DMS114 treated with DMSO at 0.1 percent for 48 hours (cell line): Measurements from ENCODE around the gene PKNOX1.
"Not testable (repeated sequence)": the region's sequence is repeated elsewhere in the genome, so short reads cannot be mapped to it uniquely, and the experiment has no call there.

Experiments used
- DNase-seq: peaks from one replicate; lab custom pipeline; 2025; ENCODE audit not compliant: unreplicated experiment; lab: John Stamatoyannopoulos, UW

The PKNOX1 gene

DNA sequence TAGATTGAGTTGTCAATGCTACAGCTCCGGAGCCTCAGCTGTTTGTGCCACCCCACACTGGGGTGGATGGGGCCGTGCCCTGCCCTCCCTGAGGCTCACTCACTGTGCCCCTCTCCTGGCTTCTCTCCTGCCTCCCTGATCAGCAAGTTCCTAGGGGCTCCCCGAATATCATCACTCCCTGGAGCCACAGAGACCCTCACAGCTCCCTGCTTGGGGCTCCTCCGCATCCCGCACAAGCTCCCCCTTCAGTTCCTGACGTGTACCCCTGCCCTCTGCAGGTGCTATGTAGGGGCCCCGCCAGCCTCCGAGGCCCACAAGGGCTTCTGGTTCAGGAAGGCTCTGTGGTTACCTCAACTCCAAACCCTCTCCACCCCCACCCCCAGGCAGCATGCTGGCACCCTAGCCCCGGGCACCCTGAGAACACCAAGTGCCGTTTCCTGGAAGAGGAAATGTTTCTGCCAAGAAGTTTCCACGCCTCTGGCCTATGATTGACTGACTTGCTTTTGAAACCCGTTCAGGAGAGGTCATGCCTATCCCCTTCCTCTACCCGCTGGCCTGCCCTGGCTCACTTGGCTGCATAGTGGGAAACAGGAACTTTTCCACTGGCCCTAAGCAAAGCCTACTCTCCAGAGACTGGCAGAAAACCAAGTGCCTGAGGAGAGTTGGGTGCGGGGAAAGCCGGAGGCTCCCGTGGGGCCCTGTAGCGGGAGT lies 71.0 kb downstream of the PKNOX1 start:
- not testable (repeated sequence) for DNase-seq

DNA sequence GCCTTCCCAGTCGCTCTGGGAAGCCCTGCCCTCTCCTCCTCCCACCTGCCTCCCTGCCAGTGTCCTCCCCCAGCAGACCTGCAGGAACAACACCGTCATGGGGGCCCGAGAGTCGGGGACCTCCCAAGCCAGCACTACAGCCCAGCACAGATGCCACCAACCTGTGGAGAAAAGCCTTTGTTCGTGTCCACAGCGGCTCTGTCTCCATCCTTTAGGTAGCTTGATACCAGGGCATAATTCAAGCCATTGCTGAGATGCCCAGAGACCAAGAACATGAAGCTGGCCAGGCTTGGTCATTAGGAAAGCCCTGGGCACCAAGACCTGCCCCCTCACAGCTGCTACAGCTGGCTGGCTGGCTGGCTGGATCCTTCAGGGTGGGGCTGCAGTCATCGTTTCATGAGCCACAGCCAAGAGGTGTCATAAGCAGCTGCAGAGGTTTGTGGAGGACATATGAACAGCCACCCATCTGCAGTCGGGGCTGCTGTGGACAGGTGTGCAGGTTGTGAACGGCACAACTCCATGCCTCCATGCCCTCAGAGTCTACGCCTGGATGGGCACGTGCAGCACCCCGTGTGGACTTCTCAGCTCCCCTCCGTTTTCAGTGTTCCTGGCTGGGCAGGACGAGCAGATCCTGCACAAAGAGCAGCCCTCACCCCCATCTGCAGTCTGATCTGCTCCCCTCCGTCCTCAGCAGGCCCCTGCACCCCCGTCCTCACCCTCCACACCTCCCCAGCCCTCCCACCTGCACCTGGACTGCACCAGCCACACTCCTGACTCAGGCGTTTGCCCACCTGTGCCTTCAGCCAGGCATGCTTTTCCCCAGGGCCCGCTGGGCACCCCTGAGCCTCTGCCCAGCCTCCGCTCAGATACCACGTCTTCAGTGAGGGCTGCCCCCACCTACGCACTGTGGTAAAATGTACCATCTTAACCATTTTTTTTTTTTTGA lies 71.8 kb downstream of the PKNOX1 start:
- not testable (repeated sequence) for DNase-seq

DNA sequence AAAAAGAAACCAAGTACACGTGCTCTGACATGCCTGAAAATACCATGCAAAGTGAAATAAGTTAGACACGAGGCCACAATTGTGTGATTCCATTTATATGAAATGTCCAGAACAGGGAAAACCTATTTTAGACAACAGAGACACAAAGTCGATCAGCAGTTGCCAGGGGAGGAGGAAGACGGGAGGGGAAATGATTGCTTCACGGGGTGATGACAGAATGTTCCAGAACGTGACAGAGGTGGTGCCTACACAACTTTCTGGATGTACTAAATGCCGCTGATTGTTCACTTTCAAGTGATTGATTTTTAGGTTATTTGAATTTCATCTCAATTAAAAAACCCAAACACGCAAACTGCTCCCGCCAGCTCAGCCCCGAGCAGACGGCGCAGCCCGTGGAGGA lies 78.8 kb downstream of the PKNOX1 start:
- not testable (repeated sequence) for DNase-seq

DNA sequence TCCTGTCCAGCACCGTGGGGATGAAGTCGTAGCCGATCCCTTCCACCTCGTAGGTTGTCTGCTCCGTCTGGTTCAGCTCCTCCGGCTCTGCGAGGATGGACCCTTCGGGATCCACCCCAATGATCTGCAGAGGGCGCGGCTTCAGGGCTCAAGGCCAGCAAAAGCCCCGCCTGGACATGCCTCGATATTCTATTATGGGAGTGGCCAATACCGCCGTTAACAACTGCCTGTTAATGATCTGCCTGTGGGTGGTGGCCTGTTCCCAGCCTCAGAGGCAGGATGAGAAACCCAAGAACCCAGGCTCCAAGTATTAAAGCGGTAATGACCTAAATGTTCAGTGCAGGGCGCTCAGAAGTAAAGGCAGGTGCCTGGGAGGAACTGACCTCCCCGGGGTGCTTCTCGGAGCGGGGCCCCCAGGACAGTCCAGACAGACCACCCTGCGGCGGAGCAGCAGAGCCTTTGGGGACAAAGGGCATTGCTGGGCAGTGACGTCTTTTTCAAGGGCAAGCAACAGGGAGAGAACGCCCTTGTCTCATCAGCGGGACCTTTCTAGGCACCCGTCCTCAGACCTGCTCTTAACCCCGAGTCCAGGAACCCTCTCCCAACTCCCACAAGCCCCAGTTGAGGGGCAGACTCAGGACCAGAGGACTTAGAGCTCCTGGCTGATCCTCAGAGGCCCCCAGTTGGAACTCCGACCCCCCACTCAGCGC lies 88.7 kb downstream of the PKNOX1 start:
- not testable (repeated sequence) for DNase-seq

DNA sequence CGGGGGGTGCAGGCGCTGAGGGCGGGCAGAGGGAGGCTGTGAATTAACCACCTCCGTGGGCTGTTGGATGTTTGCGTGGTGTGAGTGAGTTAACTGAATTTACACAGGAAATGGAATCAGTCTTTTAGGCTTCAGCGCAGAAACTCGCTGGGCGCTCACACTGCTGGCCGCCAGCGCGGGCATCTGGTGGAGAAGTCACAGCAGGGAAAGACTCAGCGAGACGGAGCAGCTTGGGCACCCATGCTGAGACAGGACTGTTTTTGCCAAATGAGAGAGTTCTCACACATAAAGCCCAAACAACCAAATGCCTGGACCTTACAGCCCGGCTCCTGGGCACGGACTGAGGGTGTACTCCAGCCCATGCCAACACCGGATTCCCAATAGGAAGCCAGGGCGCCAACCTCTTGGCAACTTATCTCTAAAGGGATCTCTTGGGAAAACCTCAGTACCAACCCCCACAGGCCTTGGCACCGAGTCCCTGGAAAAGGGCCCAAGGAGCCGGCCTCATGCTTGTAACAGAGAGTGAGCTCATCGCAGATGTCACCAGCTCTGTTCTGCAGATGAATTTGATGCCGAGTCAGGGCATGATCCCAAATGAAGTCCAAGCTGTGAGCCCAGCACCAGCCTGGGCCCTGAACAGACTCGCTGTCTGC lies 90.0 kb downstream of the PKNOX1 start:
- DNase-seq, result not testable (repeated sequence)

DNA sequence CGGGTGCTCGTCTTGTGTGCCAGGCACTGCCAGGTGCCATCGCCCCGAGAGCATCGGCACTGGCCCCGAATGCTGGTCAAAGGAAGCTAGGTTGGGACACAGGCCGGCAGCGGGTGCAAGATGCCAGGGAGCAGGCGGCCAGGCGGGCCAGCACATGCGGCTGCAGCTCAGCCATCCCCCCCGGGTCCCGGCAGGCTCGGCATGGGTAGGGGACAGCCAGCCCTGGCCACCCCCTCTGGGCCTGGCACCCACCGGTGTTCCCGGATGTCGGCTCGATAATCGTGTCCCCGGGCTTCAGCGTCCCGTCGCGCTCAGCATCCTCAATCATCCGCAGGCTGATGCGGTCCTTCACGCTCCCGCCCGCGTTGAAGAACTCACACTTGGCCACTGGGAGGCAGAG lies 91.6 kb downstream of the PKNOX1 start:
- not testable (repeated sequence) for DNase-seq

DNA sequence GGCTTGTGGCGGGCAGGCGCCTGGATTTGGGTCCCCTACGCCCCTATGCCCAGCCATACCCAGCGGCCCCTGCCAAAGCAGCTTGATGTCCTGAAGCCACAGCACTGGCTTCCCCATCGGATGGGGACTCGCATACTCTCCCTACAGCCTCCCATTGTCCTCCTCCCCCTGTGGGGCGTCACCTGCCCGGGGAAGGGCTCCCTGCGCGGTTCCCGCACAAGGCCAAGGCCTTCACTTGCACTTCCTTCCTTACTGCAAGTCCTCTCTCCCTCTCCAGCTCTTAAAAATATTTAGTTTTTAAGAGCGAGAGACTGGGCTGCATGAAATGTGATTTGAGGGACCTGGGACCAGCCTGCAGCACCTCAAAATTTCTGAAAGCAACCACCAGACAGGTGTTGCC lies 92.3 kb downstream of the PKNOX1 start:
- not testable (repeated sequence) for DNase-seq

DNA sequence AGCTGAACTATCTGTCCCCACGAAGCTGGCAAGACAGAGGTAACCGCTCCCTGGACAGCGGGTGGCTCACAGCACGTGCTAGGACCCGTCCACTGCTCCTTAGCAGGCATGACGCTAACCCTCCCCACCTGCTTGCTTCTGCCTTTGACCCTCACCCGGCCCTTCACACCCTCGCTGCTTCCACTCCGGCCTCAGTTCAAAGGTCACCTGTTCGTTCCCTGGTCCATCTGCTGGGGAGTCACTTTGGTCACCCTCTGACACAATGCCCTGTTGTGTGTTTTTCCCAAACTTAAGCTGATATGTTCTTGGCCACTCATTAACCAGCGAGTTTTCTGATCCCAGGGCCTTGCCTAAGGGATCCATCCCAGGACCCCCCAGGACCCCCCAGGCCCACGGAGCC lies 93.7 kb downstream of the PKNOX1 start:
- not testable (repeated sequence) for DNase-seq

DNA sequence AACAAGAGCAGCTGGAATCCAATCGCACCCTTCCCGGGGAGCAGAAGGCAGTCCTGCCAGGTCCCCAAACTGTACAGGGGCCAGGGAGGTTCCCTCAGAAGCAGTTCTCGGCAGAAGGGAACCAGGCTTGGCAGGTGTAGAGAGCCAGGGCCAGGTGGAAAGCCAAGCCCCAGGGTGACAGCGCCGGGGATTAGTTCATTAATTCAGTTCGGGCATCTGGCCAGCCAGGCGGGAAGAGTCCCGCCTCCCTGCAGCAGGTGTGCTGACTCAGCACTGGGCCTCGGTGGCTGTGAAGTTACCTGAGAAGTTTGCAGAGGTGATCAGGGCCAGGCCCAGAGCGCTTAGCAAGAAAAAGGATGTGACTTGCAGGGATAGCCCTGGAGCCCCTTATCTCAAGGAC lies 95.3 kb downstream of the PKNOX1 start:
- DNase-seq, result not testable (repeated sequence)

DNA sequence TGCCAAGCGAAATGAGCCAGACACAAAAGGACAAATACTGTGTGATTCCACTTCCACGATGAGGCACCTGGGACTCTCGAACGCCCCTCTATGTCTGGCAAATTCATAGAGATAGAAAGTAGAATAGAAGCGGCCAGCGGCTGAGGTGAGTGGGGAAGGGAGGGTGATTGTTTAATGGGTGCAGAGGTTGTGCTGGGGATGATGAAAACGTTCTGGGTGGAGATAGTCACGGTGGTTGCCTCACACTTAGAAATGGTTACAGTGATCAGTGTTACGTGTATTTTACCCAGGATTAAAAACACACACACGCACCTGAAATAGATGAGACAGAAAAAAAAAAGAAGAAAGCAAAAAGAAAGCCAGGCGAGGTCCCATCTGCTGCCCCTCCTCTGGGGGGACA lies 98.4 kb downstream of the PKNOX1 start:
- DNase-seq, result not testable (repeated sequence)

DNA sequence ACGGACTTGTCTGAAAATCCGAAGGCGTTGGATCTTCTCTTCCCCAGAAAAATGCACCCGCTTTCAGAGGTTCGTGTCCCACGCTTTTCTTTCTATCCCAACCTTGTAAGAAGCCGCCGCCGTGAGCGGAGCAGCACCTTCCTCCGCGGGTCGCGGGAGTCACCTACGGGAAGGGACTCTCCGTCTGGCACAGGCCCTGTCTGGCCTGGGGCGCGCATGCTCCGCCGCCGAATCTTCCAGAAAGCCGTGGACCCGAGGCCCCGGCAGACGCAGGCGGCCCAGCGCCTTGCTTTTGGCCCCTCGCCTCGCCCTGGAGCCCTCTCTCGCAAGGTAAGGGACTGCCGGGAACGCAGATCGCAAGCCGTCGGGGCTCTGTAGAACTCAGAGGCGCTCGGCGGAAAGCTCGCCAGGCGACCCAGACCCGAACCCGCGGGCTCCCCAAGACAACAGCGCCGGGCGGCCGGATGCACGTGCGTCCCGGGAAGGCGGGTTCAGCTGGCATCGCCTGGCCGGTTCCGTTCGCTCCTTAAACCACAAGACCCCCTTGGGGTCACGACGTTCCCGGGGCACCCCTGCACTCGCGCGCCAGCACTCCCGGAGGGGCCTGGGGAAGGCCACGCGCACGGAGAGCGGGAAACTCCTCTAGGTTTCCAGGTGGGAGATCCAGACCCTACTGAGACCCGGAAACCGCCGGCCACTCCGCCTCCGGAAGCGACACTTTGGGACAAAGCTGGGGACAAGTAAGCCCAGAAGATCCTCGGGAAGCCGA lies 100.2 kb downstream of the PKNOX1 start:
- not testable (repeated sequence) for DNase-seq

DNA sequence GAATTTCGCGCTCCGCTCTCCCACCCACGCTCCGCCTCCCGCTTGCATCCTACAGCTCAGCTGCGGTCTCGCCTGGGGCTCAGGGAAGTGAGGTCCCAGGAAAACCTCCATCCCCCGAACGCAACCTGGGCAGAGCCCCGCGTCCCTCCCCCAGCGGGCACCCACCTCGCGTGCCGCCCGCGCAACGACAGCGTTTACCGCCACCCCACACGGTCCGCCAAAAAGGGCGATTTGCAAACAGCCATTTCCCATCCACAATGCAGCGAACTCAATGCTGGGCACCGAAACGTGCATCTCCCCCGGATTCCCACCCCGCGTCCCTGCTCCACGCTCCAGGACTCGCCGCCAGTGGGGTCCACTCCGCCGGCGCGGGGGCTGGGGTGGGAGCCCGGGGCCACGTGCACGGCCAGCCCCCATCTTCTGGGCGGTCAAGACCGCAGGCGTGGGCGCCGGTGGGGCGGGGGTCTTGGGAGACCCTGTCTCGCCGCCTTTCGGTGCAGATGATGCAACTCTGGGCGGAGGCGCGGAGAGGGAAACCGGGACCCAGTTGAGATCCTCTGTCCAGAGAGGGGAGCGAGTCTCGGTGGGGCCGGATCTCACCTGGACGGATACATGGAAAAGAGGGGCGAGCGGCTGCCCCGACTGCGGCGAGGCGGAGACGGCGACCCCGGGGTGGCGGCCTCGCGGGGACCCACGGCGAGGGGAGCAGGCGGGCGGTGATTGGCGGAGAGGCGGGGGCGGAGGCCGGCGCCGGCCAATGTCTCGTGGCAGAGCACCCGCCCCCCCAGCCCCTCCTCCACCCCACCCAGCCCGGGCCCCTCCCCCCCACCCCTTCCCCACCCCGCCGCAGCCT lies 101.0 kb downstream of the PKNOX1 start, which contains the start of gene CBS:
CBS (minus strand) TSS at position 666 of the 853 bp plus-strand sequence. CDS start 3,642 bp downstream, outside the sequence.
- not testable (repeated sequence) for DNase-seq

DNA sequence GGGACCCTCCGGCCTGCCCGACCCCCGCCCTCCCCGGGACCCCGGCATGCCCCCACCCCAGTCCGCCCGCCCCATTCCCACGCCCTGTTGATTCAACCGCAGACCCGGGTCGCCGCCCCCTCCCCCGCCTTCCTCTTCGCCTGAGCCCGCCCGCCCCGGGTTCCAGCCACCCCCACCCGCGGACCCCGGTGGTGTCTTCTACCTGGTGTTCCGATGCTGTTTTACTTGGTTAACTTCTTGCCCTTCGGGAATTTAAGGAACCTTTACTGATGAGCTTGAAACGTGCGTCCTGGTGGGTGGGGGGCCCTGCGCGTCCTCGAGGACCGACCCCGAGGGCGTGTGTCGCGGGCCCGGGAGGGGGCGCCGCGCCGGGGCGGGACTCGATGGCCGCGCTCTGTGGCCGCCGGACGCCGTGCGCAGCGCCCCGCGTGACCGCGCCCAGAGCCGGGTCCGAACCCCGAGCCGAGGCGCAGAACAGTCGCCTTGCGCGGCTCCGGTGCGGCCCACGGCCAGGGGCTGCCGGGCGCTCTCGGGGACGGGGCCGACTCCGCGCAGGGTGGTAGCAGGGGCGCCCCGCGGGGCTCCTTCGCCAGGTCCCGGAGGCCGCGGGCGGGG lies 101.8 kb downstream of the PKNOX1 start:
- not testable (repeated sequence) for DNase-seq

DNA sequence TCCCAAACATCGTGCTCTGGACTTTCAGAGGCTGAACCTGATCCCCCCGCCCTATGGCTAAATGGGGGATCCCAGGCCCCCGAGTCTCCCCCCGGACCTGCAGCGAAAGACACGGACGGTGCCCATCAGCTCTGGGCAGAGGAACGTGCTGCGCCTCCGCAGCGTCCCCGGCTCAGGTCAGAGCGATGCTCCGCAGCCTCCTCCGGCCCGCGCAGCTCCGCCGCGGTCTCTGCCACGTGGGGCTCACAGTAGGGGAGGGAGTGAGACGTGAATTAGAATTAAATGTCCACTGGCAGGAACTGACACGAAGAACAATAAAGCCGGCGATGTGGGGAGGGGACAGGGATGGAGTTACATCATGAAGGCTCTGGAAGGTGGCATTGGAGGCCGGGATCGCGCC lies 102.3 kb downstream of the PKNOX1 start:
- DNase-seq, result not testable (repeated sequence)

DNA sequence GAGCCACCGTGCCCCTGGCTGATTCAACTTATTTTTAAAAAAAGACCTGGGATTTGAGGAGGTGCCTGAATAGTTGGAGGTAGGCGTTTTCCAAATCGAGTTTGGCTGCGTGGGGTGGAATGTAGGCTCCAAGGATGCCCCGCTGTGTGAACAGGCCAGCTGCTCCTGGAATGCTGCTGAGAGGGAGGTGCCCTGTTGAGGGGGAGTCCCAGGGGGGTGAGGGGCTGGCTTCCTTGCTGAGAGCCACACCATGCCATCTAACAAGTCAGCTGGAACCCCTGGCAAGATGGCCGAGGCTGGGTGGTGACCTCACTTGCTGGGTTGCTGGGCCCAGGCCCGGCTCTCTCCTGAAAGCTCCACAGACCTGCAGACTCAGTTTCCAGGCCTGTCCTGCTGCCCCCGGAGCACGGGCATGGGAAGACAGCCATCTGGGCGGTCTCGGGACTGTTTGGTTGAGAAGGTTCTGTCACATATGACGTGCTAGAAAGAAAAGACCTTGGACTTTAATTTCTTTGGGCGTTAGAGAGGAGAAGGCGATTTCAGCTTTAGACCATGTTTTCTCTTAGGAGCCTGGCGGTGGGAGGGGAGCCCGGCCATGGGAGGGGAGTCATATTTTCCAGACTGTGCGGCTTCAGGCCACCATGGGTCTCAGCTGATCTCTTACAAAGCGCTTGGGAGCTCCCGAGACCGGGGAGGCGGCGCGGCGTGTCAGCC lies 108.4 kb downstream of the PKNOX1 start:
- not testable (repeated sequence) for DNase-seq
